ENCODE data around the gene SNTB2. TPM values are rescaled to one million over a fixed set of nuclear protein-coding genes. Genes with fewer than 3 reads are reported as not detected.

The SNTB2 gene
- total RNA-seq, 1 experiment from 2014 or later = 20.2 TPM

DNA sequence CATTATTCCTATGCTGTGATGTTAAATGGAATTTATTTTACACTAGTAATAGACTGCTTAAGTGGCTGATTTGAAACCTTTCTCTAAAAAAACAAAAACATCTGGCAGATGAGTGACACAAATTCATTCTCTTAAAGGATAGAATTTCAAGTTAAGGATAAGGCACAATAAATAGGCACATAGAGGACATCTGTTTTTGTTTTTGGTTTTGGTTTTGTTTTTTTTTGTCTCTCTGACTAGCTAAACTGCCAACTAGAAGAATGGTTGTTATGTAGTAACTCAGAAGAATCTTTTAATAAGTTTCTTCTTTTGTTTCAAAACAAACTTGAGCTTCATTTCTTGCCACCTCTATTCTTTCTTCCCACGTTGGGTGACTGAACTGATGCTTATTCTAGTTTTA is 119.1 kb downstream of the SNTB2 start:
- peaks cover 0 to 4% (median 0%) of the 10 kb centered on the region in 3 experiments; a peak in 3 of 7 replicates for H3K36me3 Mint-ChIP-seq (ENCODE audit: insufficient read depth in 1 of 3, low read depth in 3 of 3)
- DNase-seq = no peak
- no peak overlapping the region for H3K4ac ChIP-seq (ENCODE audit: low read depth, low read length)

More for the DNA sequence above, 119.1 kb downstream of the SNTB2 start:
- WGBS (ENCODE audit: extremely low coverage, insufficient read length, low lambda C conversion rate) = no CpG with 5 or more reads among the region's 1 CpG
- Histone ChIP-seq H3K56ac (ENCODE audit: insufficient read length, low read depth, low read length) (no peak overlapping the region), H3K9ac (ENCODE audit: extremely low read depth, insufficient read length, low read length) (no peak overlapping the region), H2BK120ac (ENCODE audit: low read depth, low read length, poor library complexity, severe bottlenecking) (no peak overlapping the region), H4K20me1 (ENCODE audit: control insufficient read depth, insufficient read depth, insufficient read length) (no peaks in the 10 kb centered on the region), H4K91ac (ENCODE audit: insufficient read length, low read depth, low read length) (no peak overlapping the region), H2BK5ac (ENCODE audit: insufficient read length, low read length) (no peak overlapping the region), H2BK20ac (ENCODE audit: low read depth, low read length, poor library complexity, severe bottlenecking) (no peak overlapping the region), H3K23ac (ENCODE audit: insufficient read length, low read depth, low read length) (no peak overlapping the region), H4K8ac (replicated peaks; ENCODE audit: insufficient read length, low read depth, low read length) (no peak overlapping the region), H3K4me2 (ENCODE audit: insufficient read depth, insufficient read length, low read length) (no peak overlapping the region), H3K18ac (ENCODE audit: insufficient read length, low read depth, low read length) (no peak overlapping the region), H3K79me2 (ENCODE audit: insufficient read depth, low read length) (no peaks in the 10 kb centered on the region), H3K27ac (ENCODE audit: insufficient read length, low read depth, low read length) (no peak overlapping the region), H3K27me3 (ENCODE audit: insufficient read depth, low read length) (no peaks in the 10 kb centered on the region), H3K14ac (ENCODE audit: insufficient read depth, low read length) (no peak overlapping the region), H3T11ph (ENCODE audit: low read length) (no peak overlapping the region), H2AFZ (ENCODE audit: low read length) (no peak overlapping the region), H3K23me2 (ENCODE audit: insufficient read length, low read depth, low read length, poor library complexity, severe bottlenecking) (no peaks in the 10 kb centered on the region), H3K4me1 (ENCODE audit: insufficient read depth, low read length) (no peaks in the 10 kb centered on the region), H2BK15ac (ENCODE audit: low read depth, low read length) (no peak overlapping the region), H2BK12ac (ENCODE audit: insufficient read length, low read depth, low read length) (no peak overlapping the region), H2AK5ac (ENCODE audit: insufficient read length, low read length) (no peak overlapping the region), H4K5ac (ENCODE audit: insufficient read length, low read depth, low read length) (no peak overlapping the region), H3K9me3 (ENCODE audit: control insufficient read depth, low read depth, low read length) (no peaks in the 10 kb centered on the region), H3K79me1 (ENCODE audit: insufficient read depth, low read depth, low read length, poor library complexity, severe bottlenecking) (no peaks in the 10 kb centered on the region)
- H3K4me1 Mint-ChIP-seq = peaks cover 2 to 4% of the 10 kb centered on the region in 2 experiments; a peak in 1 of 4 replicates
- H3K4me3 Mint-ChIP-seq = no peak overlapping the region
- TF ChIP-seq, protein P1, sequence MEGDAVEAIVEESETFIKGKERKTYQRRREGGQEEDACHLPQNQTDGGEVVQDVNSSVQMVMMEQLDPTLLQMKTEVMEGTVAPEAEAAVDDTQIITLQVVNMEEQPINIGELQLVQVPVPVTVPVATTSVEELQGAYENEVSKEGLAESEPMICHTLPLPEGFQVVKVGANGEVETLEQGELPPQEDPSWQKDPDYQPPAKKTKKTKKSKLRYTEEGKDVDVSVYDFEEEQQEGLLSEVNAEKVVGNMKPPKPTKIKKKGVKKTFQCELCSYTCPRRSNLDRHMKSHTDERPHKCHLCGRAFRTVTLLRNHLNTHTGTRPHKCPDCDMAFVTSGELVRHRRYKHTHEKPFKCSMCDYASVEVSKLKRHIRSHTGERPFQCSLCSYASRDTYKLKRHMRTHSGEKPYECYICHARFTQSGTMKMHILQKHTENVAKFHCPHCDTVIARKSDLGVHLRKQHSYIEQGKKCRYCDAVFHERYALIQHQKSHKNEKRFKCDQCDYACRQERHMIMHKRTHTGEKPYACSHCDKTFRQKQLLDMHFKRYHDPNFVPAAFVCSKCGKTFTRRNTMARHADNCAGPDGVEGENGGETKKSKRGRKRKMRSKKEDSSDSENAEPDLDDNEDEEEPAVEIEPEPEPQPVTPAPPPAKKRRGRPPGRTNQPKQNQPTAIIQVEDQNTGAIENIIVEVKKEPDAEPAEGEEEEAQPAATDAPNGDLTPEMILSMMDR (conservative IDR thresholded peaks at IDR 0.05) = no peak
- H3K27ac Mint-ChIP-seq = no peak overlapping the region
- no peaks in the 10 kb centered on the region; a peak in 2 of 5 replicates for H3K9me3 Mint-ChIP-seq
- H3K27me3 Mint-ChIP-seq (ENCODE audit: low read depth) = no peaks in the 10 kb centered on the region; the same call in 1 of the 2 replicates
